ENCODE results near the gene PCDH11Y. TPM values are rescaled to one million over a fixed set of nuclear protein-coding genes. Genes with fewer than 3 reads are reported as not detected.

The PCDH11Y gene, protein sequence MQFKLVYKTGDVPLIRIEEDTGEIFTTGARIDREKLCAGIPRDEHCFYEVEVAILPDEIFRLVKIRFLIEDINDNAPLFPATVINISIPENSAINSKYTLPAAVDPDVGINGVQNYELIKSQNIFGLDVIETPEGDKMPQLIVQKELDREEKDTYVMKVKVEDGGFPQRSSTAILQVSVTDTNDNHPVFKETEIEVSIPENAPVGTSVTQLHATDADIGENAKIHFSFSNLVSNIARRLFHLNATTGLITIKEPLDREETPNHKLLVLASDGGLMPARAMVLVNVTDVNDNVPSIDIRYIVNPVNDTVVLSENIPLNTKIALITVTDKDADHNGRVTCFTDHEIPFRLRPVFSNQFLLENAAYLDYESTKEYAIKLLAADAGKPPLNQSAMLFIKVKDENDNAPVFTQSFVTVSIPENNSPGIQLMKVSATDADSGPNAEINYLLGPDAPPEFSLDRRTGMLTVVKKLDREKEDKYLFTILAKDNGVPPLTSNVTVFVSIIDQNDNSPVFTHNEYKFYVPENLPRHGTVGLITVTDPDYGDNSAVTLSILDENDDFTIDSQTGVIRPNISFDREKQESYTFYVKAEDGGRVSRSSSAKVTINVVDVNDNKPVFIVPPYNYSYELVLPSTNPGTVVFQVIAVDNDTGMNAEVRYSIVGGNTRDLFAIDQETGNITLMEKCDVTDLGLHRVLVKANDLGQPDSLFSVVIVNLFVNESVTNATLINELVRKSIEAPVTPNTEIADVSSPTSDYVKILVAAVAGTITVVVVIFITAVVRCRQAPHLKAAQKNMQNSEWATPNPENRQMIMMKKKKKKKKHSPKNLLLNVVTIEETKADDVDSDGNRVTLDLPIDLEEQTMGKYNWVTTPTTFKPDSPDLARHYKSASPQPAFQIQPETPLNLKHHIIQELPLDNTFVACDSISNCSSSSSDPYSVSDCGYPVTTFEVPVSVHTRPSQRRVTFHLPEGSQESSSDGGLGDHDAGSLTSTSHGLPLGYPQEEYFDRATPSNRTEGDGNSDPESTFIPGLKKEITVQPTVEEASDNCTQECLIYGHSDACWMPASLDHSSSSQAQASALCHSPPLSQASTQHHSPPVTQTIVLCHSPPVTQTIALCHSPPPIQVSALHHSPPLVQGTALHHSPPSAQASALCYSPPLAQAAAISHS (N-terminal part only)
- total RNA-seq: not detected

DNA sequence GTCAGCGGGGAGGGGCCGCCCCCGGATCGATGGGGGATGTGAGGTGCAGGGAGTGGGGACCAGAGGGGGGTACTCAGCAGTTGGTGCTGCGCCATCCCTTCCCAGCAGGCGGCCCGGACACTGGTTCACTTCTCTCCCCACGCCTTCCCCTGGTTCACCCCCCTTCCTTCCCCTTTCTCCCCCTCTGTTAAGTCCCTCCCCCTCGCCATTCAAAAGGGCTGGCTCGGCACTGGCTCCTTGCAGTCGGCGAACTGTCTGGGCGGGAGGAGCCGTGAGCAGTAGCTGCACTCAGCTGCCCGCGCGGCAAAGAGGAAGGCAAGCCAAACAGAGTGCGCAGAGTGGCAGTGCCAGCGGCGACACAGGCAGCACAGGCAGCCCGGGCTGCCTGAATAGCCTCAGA, at the start of gene PCDH11Y:
Gene PCDH11Y (plus strand): TSS at position 240 of the 400 bp plus-strand sequence. CDS start 56,804 bp downstream, outside the sequence.

Measured in activated naive CD4-positive, alpha-beta T cell treated with anti-CD3 and anti-CD28 coated beads, Interleukin-2, amount 10 ng/mL, durations not matched to agents 5 hours and 36 hours (primary cell).